HL-60 (cell line): ENCODE results near the gene AIG1.

Experiments
- TF ChIP-seq, protein P1 (sequence below): IDR thresholded peaks from one replicate; pipeline ENCODE4 v1.5.1; 2011; ENCODE audit warnings: low read length, control low read depth, inconsistent platforms; ENCODE audit not compliant: insufficient read depth
- TF ChIP-seq, protein P2 (sequence below): IDR thresholded peaks from 2 replicates; pipeline ENCODE4 v1.6.1; 2012; ENCODE audit warnings: low read depth; ENCODE audit not compliant: insufficient replicate concordance

DNA sequence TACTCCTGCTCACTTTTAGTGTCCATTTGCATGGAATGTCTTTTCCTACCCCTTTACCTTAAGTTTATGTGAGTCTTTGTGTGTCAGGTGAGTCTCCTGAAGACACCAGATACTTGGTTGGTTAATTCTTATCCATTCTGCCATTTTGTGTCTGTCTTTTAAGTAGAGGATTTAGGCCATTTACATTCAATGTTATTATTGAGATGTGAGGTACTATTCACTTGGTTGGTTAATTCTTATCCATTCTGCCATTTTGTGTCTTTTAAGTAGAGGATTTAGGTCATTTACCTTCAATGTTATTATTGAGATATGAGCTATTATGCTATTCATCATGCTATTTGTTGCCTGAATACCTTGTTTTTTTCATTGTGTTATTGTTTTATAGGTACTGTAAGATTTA is 113.8 kb downstream of the AIG1 start:
- TF ChIP-seq, protein P1, sequence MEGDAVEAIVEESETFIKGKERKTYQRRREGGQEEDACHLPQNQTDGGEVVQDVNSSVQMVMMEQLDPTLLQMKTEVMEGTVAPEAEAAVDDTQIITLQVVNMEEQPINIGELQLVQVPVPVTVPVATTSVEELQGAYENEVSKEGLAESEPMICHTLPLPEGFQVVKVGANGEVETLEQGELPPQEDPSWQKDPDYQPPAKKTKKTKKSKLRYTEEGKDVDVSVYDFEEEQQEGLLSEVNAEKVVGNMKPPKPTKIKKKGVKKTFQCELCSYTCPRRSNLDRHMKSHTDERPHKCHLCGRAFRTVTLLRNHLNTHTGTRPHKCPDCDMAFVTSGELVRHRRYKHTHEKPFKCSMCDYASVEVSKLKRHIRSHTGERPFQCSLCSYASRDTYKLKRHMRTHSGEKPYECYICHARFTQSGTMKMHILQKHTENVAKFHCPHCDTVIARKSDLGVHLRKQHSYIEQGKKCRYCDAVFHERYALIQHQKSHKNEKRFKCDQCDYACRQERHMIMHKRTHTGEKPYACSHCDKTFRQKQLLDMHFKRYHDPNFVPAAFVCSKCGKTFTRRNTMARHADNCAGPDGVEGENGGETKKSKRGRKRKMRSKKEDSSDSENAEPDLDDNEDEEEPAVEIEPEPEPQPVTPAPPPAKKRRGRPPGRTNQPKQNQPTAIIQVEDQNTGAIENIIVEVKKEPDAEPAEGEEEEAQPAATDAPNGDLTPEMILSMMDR, result no peak
- TF ChIP-seq, protein P2, sequence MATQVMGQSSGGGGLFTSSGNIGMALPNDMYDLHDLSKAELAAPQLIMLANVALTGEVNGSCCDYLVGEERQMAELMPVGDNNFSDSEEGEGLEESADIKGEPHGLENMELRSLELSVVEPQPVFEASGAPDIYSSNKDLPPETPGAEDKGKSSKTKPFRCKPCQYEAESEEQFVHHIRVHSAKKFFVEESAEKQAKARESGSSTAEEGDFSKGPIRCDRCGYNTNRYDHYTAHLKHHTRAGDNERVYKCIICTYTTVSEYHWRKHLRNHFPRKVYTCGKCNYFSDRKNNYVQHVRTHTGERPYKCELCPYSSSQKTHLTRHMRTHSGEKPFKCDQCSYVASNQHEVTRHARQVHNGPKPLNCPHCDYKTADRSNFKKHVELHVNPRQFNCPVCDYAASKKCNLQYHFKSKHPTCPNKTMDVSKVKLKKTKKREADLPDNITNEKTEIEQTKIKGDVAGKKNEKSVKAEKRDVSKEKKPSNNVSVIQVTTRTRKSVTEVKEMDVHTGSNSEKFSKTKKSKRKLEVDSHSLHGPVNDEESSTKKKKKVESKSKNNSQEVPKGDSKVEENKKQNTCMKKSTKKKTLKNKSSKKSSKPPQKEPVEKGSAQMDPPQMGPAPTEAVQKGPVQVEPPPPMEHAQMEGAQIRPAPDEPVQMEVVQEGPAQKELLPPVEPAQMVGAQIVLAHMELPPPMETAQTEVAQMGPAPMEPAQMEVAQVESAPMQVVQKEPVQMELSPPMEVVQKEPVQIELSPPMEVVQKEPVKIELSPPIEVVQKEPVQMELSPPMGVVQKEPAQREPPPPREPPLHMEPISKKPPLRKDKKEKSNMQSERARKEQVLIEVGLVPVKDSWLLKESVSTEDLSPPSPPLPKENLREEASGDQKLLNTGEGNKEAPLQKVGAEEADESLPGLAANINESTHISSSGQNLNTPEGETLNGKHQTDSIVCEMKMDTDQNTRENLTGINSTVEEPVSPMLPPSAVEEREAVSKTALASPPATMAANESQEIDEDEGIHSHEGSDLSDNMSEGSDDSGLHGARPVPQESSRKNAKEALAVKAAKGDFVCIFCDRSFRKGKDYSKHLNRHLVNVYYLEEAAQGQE, result no peak
